ENCODE measurements around the gene GRK2. TPM values are rescaled to one million over a fixed set of nuclear protein-coding genes. Genes with fewer than 3 reads are reported as not detected.

Gene GRK2
- total and polyA plus RNA-seq, 2 of the 8 experiments (the other 6 are each of a cell fraction or from before 2014, with no cell fraction given): 47.3 to 49.7 TPM

DNA sequence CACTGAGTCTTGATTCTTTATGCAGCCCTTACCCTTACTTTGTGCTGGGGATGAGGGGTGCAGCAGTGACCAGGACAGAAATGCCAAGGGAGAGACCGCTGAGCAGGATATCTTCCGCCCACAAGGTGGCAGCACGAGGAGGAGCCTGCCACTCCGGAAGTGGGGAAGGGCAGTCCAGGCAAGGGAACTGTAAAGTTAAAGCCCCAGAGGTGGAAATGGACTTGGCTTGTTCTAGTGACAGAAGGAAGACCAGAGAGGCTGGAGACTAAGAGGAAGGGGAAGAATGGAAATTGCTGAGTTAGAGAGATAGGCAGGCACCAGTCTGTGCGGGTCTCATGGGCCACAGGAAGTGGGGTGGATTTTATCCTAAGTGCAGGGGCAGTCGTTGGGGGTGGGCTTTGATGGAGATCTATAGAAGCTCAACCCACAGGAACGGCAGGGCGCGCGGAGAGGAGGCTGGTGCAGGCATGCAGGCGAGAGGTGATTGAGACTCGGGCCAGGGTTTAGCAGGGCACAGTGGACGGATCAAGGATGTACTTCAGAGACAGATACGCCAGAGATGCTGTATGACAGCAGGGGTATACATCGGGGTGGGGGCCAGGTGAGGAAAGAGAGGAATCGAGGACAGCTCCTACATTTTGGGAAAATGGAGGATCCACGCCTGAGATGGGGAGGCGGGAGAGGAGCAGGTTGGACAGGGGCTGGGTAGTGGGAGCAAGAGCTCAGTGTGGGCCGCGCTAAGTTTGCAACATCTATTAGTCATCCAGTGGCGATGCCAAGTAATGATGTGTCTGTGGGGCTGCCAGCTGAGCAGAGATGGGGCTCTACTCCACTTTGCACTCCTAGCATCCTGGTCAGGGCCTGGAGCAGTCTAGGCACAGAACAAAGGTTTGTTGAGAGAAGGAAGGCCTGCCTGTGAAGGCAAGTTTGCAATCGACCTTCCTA lies 3.3 kb upstream of the GRK2 start (continued):
- TF ChIP-seq, protein P1, sequence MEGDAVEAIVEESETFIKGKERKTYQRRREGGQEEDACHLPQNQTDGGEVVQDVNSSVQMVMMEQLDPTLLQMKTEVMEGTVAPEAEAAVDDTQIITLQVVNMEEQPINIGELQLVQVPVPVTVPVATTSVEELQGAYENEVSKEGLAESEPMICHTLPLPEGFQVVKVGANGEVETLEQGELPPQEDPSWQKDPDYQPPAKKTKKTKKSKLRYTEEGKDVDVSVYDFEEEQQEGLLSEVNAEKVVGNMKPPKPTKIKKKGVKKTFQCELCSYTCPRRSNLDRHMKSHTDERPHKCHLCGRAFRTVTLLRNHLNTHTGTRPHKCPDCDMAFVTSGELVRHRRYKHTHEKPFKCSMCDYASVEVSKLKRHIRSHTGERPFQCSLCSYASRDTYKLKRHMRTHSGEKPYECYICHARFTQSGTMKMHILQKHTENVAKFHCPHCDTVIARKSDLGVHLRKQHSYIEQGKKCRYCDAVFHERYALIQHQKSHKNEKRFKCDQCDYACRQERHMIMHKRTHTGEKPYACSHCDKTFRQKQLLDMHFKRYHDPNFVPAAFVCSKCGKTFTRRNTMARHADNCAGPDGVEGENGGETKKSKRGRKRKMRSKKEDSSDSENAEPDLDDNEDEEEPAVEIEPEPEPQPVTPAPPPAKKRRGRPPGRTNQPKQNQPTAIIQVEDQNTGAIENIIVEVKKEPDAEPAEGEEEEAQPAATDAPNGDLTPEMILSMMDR (IDR thresholded peaks at IDR 0.05; ENCODE audit: control extremely low read depth in 1 of 3, insufficient read depth in 1 of 3, low read depth in 1 of 3, low read length in 3 of 3): peak; percentile 89 to 93 (median 93)
- TF ChIP-seq TEAD4 (IDR thresholded peaks at IDR 0.05; ENCODE audit: low read depth, low read length): 0 out of 2 replicates have a peak, but pooled peaks have one; percentile 15
- TF ChIP-seq BACH1 (IDR thresholded peaks at IDR 0.05; ENCODE audit: low read length): 0 out of 2 replicates have a peak, but pooled peaks have one; percentile 34
- TF ChIP-seq CHD2 (IDR thresholded peaks at IDR 0.05; ENCODE audit: low read length): 0 out of 2 replicates have a peak, but pooled peaks have one; percentile 14
- peak in 1 of 2 experiments; percentile 76; a peak in 2 of 4 replicates for TF ChIP-seq SIN3A (conservative IDR thresholded peaks at IDR 0.05 in 1 of 2, IDR thresholded peaks at IDR 0.05 in 1 of 2; ENCODE audit: low read depth in 1 of 2, low read length in 2 of 2)
- no peak for TF ChIP-seq SIRT6 (IDR thresholded peaks at IDR 0.05; ENCODE audit: low read length)
- TF ChIP-seq YY1 (IDR thresholded peaks at IDR 0.05; ENCODE audit: low read depth, low read length): peak; percentile 53; the same call in 1 of the 2 replicates
- TF ChIP-seq POLR2AphosphoS5 (IDR thresholded peaks at IDR 0.05; ENCODE audit: low read depth, low read length): 0 out of 2 replicates have a peak, but pooled peaks have one; percentile 32
- peak; percentile 40; the same call in 1 of the 2 replicates for TF ChIP-seq CREB1 (IDR thresholded peaks at IDR 0.05)

Data from H1 (cell line).